ENCODE measurements around the gene BMPR1A.

DNA sequence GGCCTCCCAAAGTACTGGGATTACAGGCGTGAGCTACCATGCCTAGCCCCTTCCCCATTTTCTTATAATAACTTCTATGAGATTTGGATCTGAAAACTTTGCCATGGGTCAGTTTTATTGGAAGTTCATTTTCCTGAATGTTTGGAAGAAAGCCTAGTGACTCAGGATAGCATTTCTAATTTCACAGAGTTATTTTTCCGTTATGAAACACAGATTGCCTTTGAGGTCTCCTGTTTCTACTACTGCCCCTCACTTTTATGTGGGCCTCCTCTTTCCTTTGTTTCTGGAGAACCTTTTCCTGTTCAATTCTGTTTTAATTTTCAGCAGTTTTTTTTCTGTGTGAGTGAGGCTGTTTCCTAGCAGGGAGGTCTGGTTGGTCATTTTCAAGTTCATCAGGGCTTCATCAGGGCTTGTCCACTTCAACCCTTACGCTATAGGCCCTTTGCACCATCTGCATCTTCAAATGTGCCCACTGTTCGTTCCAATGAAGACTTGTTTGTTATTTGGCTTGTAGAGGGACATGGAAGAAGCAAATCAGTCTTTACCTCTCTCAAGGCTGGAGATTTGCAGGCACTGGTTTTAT, 58.7 kb downstream of the BMPR1A start:
- TF ChIP-seq RAD21 (IDR thresholded peaks at IDR 0.05; ENCODE audit: low read depth), result no peak
- no peak for TF ChIP-seq REST (IDR thresholded peaks at IDR 0.05; ENCODE audit: low read depth)
- TF ChIP-seq, protein P1, sequence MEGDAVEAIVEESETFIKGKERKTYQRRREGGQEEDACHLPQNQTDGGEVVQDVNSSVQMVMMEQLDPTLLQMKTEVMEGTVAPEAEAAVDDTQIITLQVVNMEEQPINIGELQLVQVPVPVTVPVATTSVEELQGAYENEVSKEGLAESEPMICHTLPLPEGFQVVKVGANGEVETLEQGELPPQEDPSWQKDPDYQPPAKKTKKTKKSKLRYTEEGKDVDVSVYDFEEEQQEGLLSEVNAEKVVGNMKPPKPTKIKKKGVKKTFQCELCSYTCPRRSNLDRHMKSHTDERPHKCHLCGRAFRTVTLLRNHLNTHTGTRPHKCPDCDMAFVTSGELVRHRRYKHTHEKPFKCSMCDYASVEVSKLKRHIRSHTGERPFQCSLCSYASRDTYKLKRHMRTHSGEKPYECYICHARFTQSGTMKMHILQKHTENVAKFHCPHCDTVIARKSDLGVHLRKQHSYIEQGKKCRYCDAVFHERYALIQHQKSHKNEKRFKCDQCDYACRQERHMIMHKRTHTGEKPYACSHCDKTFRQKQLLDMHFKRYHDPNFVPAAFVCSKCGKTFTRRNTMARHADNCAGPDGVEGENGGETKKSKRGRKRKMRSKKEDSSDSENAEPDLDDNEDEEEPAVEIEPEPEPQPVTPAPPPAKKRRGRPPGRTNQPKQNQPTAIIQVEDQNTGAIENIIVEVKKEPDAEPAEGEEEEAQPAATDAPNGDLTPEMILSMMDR (IDR thresholded peaks at IDR 0.05 in 2 of 3, conservative IDR thresholded peaks at IDR 0.05 in 1 of 3; ENCODE audit: borderline replicate concordance in 1 of 3, insufficient read depth in 1 of 3, low read depth in 2 of 3, low read length in 2 of 3), result no peak
- no peak for TF ChIP-seq POLR2A (IDR thresholded peaks at IDR 0.05; ENCODE audit: borderline replicate concordance, extremely low read depth, insufficient read depth, insufficient read length)
- no peak for TF ChIP-seq EZH2 (IDR thresholded peaks at IDR 0.05)
- TF ChIP-seq ZNF274 (IDR thresholded peaks at IDR 0.05; ENCODE audit: low read depth, low read length), result no peak
- no peak for TF ChIP-seq EZH2phosphoT487 (IDR thresholded peaks at IDR 0.05; ENCODE audit: borderline replicate concordance)
- no peak for TF ChIP-seq YY1 (IDR thresholded peaks at IDR 0.05; ENCODE audit: extremely low read depth, insufficient replicate concordance, low read depth, low read length)
- no peak for TF ChIP-seq POLR2AphosphoS5 (IDR thresholded peaks at IDR 0.05; ENCODE audit: low read depth, low read length)
